WTC11 (cell line): ENCODE measurements around the gene HYAL2. TPM values are rescaled to one million over a fixed set of nuclear protein-coding genes. Genes with fewer than 3 reads are reported as not detected.

Experiments
- ATAC-seq: fragments of 200-7000 bp; cut with Tn5 transposase; 2 replicates; pipeline ENCODE4 v1.10.0; 2021; ENCODE audit warnings: mild to moderate bottlenecking, moderate library complexity
- CTCF ChIA-PET: fragments of 300-600 bp; sonication (Branson Sonifier 250); formaldehyde crosslinking; loops from one replicate; lab custom pipeline; 2021; ENCODE audit warnings: antibody characterized with exemption; lab: Charles Lee
- POLR2A ChIA-PET: fragments of 350-600 bp; sonication (Branson Sonifier 250); formaldehyde crosslinking; loops from one replicate; lab custom pipeline; 2021; ENCODE audit warnings: antibody characterized with exemption; lab: Charles Lee
- DNase-seq: peaks from one replicate; pipeline ENCODE4 v3.0.0; 2021; ENCODE audit warnings: low spot score
- H3K27ac Mint-ChIP-seq: 2 replicates; pipeline ENCODE4 v1.8.0; 2021; ENCODE audit warnings: mixed read lengths
- H3K27me3 Mint-ChIP-seq: 2 replicates; pipeline ENCODE4 v1.8.0; 2021; ENCODE audit warnings: low read depth, mild to moderate bottlenecking, moderate library complexity, mixed read lengths
- H3K36me3 Mint-ChIP-seq: 2 replicates; pipeline ENCODE4 v1.8.0; 2021; ENCODE audit warnings: mixed read lengths
- H3K4me1 Mint-ChIP-seq: 2 replicates; pipeline ENCODE4 v1.8.0; 2022; ENCODE audit warnings: mixed read lengths
- H3K4me3 Mint-ChIP-seq: 2 replicates; pipeline ENCODE4 v1.8.0; 2021; ENCODE audit warnings: mild to moderate bottlenecking, moderate library complexity, mixed read lengths
- H3K9me3 Mint-ChIP-seq: 2 replicates; pipeline ENCODE4 v1.8.0; 2021; ENCODE audit warnings: mixed read lengths
- ARID4B ChIP-seq: sonication (generic); formaldehyde crosslinking; IDR thresholded peaks from 2 replicates; pipeline ENCODE4 v1.8.0; 2023; ENCODE audit warnings: missing genetic modification reagents, mild to moderate bottlenecking, borderline replicate concordance
- CREM ChIP-seq: sonication (generic); formaldehyde crosslinking; IDR thresholded peaks from 2 replicates; pipeline ENCODE4 v1.8.1; 2022; ENCODE audit warnings: mild to moderate bottlenecking, missing genetic modification reagents, moderate library complexity
- E2F5 ChIP-seq: sonication (generic); formaldehyde crosslinking; IDR thresholded peaks from 2 replicates; pipeline ENCODE4 v1.8.1; 2022; ENCODE audit warnings: mild to moderate bottlenecking, moderate library complexity, missing genetic modification reagents
- EMX1 ChIP-seq: fragments of 250-450 bp; sonication (Bioruptor Pico); IDR thresholded peaks from 2 replicates; pipeline ENCODE4 v1.8.0; 2021; ENCODE audit warnings: mild to moderate bottlenecking
- FOXJ3 ChIP-seq: sonication (generic); formaldehyde crosslinking; IDR thresholded peaks from 2 replicates; pipeline ENCODE4 v1.9.0; 2021; ENCODE audit warnings: missing genetic modification reagents, mild to moderate bottlenecking, borderline replicate concordance
- GTF2I ChIP-seq: fragments of 250-450 bp; sonication (Bioruptor Pico); conservative IDR thresholded peaks from 2 replicates; pipeline ENCODE4 v1.4.0; 2021; ENCODE audit warnings: mild to moderate bottlenecking
- HMGA2 ChIP-seq: fragments of 250-450 bp; sonication (Bioruptor Pico); IDR thresholded peaks from 2 replicates; pipeline ENCODE4 v1.4.0; 2021; ENCODE audit warnings: mild to moderate bottlenecking, moderate library complexity
- JAZF1 ChIP-seq: fragments of 250-450 bp; sonication (Bioruptor Pico); IDR thresholded peaks from 2 replicates; pipeline ENCODE4 v1.9.0; 2021; ENCODE audit warnings: moderate library complexity, mild to moderate bottlenecking, inconsistent platforms
- MXD4 ChIP-seq: fragments of 250-450 bp; sonication (Bioruptor Pico); IDR thresholded peaks from 2 replicates; pipeline ENCODE4 v1.8.0; 2021; ENCODE audit warnings: mild to moderate bottlenecking, moderate library complexity, borderline replicate concordance
- NR3C1 ChIP-seq: sonication (generic); formaldehyde crosslinking; conservative IDR thresholded peaks from 2 replicates; pipeline ENCODE4 v1.8.1; 2023; ENCODE audit warnings: low read depth, mild to moderate bottlenecking, missing genetic modification reagents
- RELA ChIP-seq: sonication (generic); formaldehyde crosslinking; IDR thresholded peaks from 2 replicates; pipeline ENCODE4 v1.8.1; 2022; ENCODE audit warnings: missing genetic modification reagents, mild to moderate bottlenecking, borderline replicate concordance
- RORB ChIP-seq: fragments of 250-450 bp; sonication (Bioruptor Pico); IDR thresholded peaks from 2 replicates; pipeline ENCODE4 v1.9.0; 2021; ENCODE audit warnings: mild to moderate bottlenecking
- TEAD4 ChIP-seq: sonication (generic); formaldehyde crosslinking; IDR thresholded peaks from 2 replicates; pipeline ENCODE4 v1.8.0; 2022; ENCODE audit warnings: mild to moderate bottlenecking, missing genetic modification reagents
- ZNF138 ChIP-seq: sonication (generic); formaldehyde crosslinking; conservative IDR thresholded peaks from 2 replicates; pipeline ENCODE4 v1.8.1; 2022; ENCODE audit warnings: mild to moderate bottlenecking, moderate library complexity, missing genetic modification reagents
- ZNF317 ChIP-seq: sonication (generic); formaldehyde crosslinking; IDR thresholded peaks from 2 replicates; pipeline ENCODE4 v1.8.1; 2023; ENCODE audit warnings: low read depth, mild to moderate bottlenecking, moderate library complexity, missing genetic modification reagents, borderline replicate concordance
- ZNF423 ChIP-seq: fragments of 250-450 bp; sonication (Bioruptor Pico); IDR thresholded peaks from 2 replicates; pipeline ENCODE4 v2.1.2; 2022; ENCODE audit warnings: mild to moderate bottlenecking, moderate library complexity
- ZNF671 ChIP-seq: fragments of 250-450 bp; sonication (Bioruptor Pico); IDR thresholded peaks from 2 replicates; pipeline ENCODE4 v1.8.0; 2021; ENCODE audit warnings: mild to moderate bottlenecking
- total RNA-seq: library from RNA; stranded (reverse); gene quantifications from 3 replicates; pipeline ENCODE4 v1.2.3, GENCODE V29; 2021
- TF ChIP-seq, protein P1 (sequence below): sonication (generic); formaldehyde crosslinking; IDR thresholded peaks from 2 replicates; pipeline ENCODE4 v1.8.1; 2022; ENCODE audit warnings: low read depth, mild to moderate bottlenecking, moderate library complexity, missing genetic modification reagents, borderline replicate concordance
- TF ChIP-seq, protein P2 (sequence below): sonication (generic); formaldehyde crosslinking; IDR thresholded peaks from 2 replicates; pipeline ENCODE4 v1.8.1; 2022; ENCODE audit warnings: low read depth, missing genetic modification reagents, borderline replicate concordance
- TF ChIP-seq, protein P3 (sequence below): sonication (generic); formaldehyde crosslinking; IDR thresholded peaks from 2 replicates; pipeline ENCODE4 v1.8.0; 2022; ENCODE audit warnings: missing genetic modification reagents
- TF ChIP-seq, protein P4 (sequence below): sonication (generic); formaldehyde crosslinking; conservative IDR thresholded peaks from 2 replicates; pipeline ENCODE4 v1.8.1; 2022; ENCODE audit warnings: mild to moderate bottlenecking, missing genetic modification reagents
- TF ChIP-seq, protein P5 (sequence below): fragments of 250-450 bp; sonication (Bioruptor Pico); conservative IDR thresholded peaks from 2 replicates; pipeline ENCODE4 v1.9.0; 2021; ENCODE audit warnings: mild to moderate bottlenecking

The HYAL2 gene
- total RNA-seq, 1 experiment from 2014 or later: 58.0 TPM

GRCh38 chr3:50269977-50270413 is 52.5 kb downstream of the HYAL2 start (continued):
- TF ChIP-seq ZNF138 (CRISPR knock-in tag) (no peak), MXD4 (CRISPR knock-in tag) (no peak)

- Mint-ChIP-seq H3K9me3 (no peaks in the 10 kb centered on the region), H3K36me3 (no peaks in the 10 kb centered on the region), H3K4me1 (peaks cover 50% of the 10 kb centered on the region), H3K27me3 (peaks cover 17% of the 10 kb centered on the region)
- ATAC-seq: no peak
- CTCF ChIA-PET: interaction anchor here (0.6 to 12.5 kb wide), 6 partner anchors 10 to 76 kb away, joined by 3 to 145 read pairs (median 6); partner anchors contain the start of gene GNAT1
- TF ChIP-seq FOXJ3 (CRISPR knock-in tag) (no peak), GTF2I (no peak), E2F5 (no peak), HMGA2 (CRISPR knock-in tag) (no peak), ZNF317 (no peak), NR3C1 (CRISPR knock-in tag) (no peak), TEAD4 (CRISPR knock-in tag) (no peak), RORB (CRISPR knock-in tag) (no peak), ARID4B (CRISPR knock-in tag) (no peak), ZNF423 (CRISPR knock-in tag) (no peak), ZNF671 (no peak), JAZF1 (CRISPR knock-in tag) (no peak), EMX1 (CRISPR knock-in tag) (no peak), CREM (CRISPR knock-in tag) (no peak), RELA (CRISPR knock-in tag) (no peak)
- TF ChIP-seq, protein P1, sequence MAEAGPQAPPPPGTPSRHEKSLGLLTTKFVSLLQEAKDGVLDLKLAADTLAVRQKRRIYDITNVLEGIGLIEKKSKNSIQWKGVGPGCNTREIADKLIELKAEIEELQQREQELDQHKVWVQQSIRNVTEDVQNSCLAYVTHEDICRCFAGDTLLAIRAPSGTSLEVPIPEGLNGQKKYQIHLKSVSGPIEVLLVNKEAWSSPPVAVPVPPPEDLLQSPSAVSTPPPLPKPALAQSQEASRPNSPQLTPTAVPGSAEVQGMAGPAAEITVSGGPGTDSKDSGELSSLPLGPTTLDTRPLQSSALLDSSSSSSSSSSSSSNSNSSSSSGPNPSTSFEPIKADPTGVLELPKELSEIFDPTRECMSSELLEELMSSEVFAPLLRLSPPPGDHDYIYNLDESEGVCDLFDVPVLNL (CRISPR knock-in tag): no peak
- TF ChIP-seq, protein P2, sequence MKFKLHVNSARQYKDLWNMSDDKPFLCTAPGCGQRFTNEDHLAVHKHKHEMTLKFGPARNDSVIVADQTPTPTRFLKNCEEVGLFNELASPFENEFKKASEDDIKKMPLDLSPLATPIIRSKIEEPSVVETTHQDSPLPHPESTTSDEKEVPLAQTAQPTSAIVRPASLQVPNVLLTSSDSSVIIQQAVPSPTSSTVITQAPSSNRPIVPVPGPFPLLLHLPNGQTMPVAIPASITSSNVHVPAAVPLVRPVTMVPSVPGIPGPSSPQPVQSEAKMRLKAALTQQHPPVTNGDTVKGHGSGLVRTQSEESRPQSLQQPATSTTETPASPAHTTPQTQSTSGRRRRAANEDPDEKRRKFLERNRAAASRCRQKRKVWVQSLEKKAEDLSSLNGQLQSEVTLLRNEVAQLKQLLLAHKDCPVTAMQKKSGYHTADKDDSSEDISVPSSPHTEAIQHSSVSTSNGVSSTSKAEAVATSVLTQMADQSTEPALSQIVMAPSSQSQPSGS (CRISPR knock-in tag): no peak
- TF ChIP-seq, protein P3, sequence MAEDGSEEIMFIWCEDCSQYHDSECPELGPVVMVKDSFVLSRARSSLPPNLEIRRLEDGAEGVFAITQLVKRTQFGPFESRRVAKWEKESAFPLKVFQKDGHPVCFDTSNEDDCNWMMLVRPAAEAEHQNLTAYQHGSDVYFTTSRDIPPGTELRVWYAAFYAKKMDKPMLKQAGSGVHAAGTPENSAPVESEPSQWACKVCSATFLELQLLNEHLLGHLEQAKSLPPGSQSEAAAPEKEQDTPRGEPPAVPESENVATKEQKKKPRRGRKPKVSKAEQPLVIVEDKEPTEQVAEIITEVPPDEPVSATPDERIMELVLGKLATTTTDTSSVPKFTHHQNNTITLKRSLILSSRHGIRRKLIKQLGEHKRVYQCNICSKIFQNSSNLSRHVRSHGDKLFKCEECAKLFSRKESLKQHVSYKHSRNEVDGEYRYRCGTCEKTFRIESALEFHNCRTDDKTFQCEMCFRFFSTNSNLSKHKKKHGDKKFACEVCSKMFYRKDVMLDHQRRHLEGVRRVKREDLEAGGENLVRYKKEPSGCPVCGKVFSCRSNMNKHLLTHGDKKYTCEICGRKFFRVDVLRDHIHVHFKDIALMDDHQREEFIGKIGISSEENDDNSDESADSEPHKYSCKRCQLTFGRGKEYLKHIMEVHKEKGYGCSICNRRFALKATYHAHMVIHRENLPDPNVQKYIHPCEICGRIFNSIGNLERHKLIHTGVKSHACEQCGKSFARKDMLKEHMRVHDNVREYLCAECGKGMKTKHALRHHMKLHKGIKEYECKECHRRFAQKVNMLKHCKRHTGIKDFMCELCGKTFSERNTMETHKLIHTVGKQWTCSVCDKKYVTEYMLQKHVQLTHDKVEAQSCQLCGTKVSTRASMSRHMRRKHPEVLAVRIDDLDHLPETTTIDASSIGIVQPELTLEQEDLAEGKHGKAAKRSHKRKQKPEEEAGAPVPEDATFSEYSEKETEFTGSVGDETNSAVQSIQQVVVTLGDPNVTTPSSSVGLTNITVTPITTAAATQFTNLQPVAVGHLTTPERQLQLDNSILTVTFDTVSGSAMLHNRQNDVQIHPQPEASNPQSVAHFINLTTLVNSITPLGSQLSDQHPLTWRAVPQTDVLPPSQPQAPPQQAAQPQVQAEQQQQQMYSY (CRISPR knock-in tag): no peak
- TF ChIP-seq, protein P4, sequence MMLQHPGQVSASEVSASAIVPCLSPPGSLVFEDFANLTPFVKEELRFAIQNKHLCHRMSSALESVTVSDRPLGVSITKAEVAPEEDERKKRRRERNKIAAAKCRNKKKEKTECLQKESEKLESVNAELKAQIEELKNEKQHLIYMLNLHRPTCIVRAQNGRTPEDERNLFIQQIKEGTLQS (CRISPR knock-in tag): no peak
- TF ChIP-seq, protein P5, sequence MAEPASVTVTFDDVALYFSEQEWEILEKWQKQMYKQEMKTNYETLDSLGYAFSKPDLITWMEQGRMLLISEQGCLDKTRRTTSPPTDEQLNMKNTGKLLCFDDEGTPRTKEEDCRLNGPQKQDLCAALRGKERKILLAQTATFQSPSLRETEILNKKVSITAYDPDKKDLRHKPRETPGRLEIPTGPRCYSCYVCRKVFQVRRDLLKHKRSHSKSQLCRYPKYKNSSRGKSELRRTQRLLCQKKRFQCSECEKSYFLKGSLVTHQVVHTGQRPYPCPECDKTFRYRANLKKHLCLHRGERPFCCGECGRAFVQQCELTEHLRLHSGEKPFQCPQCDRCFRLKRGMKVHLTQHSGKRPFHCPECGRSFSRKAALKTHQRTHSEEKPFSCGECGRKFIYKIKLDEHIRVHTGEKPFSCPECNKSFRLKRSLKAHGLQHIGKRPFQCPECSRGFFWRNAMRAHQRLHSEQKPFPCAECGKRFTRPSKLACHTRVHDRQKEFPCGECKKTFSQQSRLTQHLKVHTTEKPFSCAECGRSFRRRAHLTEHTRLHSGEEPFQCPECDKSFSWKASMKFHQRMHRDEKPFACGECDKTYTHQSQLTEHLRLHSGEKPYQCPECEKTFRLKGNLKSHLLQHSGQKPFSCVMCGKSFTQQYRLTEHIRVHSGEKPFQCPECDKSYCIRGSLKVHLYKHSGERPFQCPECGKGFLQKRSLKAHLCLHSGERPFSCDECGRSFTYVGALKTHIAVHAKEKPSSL: no peak
- TF ChIP-seq, all 79 proteins: peak for 0
- Mint-ChIP-seq H3K27ac (no peak overlapping the region), H3K4me3 (no peak overlapping the region)
- no peak for DNase-seq
- POLR2A ChIA-PET: interaction anchor here (1.0 to 1.5 kb wide), 3 partner anchors 10 to 75 kb away, joined by 4 to 5 read pairs (median 4); no protein-coding TSS in a partner anchor
These were observed 53.1 kb downstream of the HYAL2 start for GRCh38 chr3:50269460-50269859.
